ENCODE data around the gene RHOT1.
"Not testable (repeated sequence)": the region's sequence is repeated elsewhere in the genome, so short reads cannot be mapped to it uniquely, and the experiment has no call there.

The RHOT1 gene

DNA sequence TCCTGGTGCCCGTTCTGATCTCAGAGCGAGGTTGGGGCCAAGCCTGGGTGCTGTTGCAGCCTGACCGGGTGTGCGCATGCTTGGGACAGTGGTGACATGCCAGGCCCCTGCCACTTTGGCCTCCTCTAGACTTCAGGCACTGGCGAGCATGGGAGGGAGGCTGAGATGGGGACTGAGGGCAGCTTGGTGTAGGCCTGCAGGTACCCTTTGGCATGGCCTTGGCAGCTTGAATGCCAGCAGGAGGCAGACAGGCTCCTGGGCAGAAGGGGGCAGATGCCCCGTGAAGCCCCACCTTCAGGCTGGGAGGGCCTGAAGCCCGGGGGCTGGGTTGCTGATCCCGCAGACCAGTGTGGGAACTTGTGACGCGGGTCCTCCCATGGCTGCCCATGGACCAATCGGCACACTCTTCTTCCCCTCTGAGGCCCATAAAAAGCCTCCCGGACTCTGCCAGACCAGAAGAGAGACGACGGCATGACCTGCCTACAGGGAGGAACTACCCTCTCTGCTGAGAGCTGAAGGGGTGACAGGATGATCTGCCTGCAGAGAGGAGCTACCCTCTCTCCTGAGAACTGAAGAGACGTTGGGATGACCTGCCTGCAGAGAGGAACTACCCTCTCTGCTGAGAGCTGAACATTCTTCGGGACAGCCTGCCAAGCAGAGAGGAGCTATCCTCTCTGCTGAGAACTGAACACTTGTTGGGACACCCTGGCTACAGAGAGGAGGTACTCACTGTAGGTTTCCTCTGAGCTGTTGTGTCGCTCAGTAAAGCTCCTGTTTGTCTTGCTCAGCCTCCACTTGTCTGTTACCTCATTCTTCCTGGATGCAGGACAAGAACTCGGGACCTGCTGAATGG, 17.5 kb downstream of the RHOT1 start:
- DNase-seq (ENCODE audit: low read depth), result no peak

DNA sequence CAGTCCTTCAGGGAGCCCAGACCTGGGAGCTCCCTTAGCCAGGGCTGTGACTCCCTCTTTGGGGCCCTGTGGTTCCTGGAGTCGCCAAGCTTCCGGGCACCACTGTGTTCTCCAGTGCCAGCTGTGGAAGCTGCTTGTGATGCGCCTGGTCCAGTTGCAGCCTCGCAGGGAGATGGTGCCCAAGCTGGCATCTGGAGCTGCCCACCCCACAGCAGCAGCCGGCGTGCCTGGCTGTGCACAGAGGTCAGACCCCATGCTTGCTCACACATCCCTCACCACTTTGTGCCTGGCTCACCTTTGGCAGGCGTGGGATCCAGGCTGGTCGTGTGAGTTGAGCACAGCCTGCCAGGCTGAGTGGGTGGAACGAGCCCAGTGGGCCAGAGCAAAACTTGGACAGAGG, 18.2 kb downstream of the RHOT1 start:
- no peak for DNase-seq (ENCODE audit: low read depth)

DNA sequence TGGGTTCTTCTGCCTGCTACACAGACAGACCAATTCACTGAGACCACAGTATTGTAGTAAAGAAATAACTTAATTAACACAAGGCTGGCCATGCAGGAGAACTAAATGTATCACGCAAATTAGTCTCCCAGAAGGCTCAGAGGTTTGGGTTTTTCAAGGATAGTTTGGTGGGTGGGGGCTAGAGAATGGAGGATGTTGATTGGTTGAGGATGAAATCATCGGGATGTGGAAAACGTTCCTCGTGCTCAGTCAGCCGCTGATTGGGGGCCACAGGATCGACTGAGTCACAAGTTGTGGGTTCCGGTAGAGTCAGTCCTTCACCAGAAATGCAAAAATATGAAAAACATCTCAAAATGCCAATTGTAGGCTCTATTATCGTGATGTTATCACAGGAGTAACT, 18.7 kb downstream of the RHOT1 start:
- DNase-seq (ENCODE audit: low read depth), result no peak

DNA sequence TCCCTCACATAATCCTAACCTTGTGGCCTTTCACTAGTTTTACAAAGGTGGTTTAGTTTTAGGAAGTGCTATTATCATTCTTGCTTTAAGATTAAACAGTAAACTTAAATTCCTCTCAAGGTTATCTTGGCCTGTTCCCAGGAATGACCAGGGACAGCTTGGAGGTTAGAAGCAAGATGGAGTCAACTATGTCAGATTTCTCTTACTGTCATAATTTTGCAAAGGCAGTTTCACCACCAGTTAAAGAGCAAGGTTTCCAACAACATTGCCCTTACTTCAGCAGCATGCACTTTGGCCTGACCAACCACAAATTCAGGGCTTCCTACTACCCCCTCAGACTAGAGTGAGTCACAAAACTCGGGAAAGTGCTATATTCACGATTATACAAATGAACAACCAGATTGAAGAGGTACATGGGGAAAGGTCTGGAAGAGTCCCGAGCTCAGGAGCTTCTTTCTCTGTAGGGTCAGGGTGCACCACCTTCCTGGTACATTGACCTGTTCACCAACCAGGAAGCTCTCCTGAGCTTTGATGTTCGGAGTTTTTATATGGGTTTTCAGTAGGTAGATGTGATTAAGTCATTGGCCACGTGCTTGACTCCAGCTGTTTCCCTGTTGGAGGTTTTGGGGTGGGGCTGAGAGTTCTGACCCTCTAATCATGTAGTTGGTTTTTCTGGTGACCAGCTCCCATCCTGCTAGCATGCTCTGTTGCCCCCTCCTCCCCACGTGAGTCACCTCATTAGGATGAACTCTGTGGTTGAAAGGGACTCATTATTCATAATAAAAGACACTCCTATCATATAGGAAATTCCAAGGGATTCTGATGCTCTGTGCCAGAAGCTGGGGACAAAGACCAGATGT, 19.4 kb downstream of the RHOT1 start:
- no peak for DNase-seq (ENCODE audit: low read depth)

DNA sequence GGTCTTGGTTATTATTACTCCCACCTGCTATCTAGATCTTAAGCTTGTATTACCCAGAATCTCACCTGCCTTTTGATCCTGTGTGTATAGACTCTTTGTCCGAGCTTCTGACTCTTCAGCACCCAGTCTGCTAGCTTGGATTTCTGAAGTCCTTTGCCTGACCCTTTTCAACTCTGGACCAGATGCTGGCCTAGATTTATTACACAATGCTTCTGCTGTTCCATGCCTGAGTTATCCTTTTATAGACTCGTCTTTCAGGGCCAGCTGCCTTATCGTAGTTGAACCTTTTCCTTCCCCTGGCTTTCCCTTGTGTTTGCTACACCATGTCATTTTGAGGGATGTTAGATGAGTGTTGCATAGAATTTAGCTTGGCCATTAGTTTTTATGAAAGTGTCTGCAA, 32.6 kb downstream of the RHOT1 start:
- no peak for DNase-seq (ENCODE audit: low read depth)

DNA sequence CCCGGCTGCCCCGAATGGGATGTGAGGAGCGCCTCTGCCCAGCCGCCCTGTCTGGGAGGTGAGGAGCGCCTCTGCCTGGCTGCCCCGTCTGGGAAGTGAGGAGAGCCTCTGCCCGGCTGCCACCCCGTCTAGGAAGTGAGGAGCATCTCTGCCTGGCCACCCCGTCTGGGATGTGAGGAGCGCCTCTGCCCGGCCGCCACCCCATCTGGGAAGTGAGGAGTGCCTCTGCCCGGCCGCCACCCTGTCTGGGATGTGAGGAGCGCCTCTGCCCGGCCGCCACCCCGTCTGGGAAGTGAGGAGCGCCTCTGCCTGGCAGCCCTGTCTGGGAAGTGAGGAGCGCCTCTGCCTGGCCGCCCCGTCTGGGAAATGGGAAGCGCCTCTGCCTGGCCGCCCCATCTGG, 36.4 kb downstream of the RHOT1 start:
- not testable (repeated sequence) for DNase-seq (ENCODE audit: low read depth)

DNA sequence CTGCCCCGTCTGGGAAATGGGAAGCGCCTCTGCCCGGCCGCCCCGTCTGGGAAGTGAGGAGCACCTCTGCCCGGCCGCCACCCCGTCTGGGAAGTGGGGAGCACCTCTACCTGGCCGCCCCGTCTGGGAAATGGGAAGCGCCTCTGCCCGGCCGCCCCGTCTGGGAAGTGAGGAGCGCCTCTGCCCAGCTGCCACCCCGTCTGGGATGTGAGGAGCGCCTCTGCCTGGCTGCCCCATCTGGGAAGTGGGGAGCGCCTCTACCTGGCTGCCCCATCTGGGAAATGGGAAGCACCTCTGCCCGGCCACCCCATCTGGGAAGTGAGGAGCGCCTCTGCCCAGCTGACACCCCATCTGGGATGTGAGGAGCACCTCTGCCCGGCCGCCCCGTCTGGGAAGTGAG, 36.8 kb downstream of the RHOT1 start:
- not testable (repeated sequence) for DNase-seq (ENCODE audit: low read depth)

DNA sequence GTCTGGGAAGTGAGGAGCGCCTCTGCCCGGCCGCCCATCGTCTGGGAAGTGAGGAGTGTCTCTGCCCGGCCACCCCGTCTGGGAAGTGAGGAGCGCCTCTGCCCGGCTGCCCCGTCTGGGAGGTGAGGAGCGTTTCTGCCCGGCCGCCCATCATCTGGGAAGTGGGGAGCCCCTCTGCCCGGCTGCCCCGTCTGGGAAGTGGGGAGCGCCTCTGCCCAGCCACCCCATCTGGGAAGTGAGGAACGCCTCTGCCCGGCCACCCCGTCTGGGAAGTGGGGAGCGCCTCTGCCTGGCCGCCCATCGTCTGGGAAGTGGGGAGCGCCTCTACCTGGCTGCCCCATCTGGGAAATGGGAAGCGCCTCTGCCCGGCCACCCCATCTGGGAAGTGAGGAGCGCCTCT, 37.2 kb downstream of the RHOT1 start:
- DNase-seq (ENCODE audit: low read depth), result not testable (repeated sequence)

DNA sequence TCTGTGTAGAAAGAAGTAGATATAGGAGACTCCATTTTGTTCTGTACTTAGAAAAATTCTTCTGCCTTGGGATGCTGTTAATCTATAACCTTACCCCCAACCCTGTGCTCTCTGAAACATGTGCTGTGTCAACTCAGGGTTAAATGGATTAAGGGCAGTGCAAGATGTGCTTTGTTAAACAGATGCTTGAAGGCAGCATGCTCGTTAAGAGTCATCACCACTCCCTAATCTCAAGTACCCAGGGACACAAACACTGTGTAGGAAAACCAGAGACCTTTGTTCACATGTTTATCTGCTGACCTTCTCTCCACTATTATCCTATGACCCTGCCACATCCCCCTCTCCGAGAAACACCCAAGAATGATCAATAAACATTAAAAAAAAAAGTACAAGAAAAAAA, 38.0 kb downstream of the RHOT1 start:
- not testable (repeated sequence) for DNase-seq (ENCODE audit: low read depth)

DNA sequence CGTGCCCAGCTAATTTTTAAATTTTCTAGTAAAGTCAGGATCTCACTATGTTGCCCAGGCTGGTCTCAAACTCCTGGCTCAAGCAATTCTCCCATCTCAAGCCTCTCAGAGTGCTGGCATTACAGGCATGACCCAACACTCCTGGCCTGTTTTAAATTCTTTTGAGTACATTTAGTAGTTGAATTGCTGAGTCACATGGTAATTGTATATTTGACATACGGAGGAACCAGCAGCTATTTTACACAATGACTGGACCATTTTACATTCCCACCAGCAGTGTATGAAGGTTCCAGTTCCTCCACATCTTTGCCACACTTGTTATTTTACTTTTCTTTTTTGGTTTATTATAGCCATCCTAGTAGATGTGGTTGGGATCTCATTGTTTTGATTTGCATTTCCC, 43.6 kb downstream of the RHOT1 start:
- DNase-seq (ENCODE audit: low read depth), result no peak

DNA sequence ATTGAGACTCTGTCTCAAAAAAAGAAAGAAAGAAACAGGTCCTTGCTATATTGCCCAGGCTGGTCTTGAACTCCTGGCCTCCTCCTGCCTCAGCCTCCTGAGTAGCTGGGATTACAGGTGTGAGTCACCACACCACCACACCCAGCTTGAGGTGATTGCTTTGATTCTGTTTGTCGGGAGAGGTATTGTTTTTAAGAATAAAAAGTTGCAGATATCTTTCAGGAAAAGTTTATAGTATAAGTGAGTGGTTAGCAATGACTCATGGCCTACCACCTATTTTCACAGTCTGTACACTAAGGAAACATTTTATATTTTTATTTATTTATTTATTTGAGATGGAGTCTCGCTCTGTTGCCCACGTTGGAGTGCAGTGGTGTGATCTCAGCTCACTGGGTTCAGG, 45.0 kb downstream of the RHOT1 start:
- no peak for DNase-seq (ENCODE audit: low read depth)

DNA sequence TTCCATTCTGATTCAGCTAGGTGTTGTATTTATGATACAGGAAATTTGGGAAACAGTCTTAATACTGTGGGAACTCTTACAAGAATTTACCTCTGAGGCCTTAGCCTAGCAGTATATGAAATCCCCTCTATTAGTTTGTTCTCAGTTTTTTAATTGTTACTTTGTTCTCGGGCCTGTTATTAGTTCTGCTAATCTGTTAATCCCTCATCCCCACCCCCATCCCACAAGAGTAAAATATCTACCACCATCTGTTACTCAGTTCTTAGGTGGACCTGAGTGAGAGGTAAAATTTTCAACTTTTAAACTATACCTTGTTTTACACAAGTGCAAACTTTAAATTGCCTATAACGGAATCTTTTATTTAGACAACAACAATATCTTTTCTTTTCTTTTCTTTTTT, 47.0 kb downstream of the RHOT1 start:
- DNase-seq (ENCODE audit: low read depth), result no peak

DNA sequence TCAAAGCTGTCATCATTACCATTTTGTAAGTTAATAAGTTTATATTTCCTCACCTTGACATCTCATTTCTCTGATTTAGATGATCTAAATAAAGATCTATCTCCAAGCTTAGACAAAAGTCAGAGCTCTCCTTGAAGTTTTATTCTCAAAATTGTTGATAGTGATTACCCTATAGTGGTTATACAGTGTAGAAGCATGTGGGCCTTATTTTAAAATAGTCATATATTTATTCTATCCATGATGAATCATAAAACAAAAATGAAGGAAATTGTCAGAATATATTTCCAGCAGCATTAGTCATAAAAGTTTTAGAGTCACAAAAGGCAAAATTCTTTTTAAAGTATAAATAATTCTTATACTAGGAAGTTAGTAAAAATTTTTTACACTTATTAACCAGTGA, 49.0 kb downstream of the RHOT1 start:
- no peak for DNase-seq (ENCODE audit: low read depth)

DNA sequence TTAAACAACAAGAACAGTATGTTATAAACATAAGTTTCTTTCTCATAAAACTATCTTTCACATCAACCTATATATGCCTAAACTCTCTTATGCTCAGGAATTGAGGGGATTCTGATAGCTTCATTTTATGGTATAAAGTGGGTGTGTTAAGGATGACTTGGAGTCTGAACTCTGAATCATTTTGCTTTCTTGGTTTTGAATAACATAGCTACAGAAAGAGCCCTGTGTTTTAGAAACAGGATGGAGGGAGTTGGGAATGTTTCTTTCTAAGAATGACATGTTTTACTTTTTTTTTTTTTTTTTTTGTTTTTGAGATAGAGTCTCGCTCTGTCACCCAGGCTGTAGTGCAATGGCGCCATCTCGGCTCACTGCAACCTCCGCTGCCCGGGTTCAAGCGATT, 50.1 kb downstream of the RHOT1 start:
- DNase-seq (ENCODE audit: low read depth), result no peak

DNA sequence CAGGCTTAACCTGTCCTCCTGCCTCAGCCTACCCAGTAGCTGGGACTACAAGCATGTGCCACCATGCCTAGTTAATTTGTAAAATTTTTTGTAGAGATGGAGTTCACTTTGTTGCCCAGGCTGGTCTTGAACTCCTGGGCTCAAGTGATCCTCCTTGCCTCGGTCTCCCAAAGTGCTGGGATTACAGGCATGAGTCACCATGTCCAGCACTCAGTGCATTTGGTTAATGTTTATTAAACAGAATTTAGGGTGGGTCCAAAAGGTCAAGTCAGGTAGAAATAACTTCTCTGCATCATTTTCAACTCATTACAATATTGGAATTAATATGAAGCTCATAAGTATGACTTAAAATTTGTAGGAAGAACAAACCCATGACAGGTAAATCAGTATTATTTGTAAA, 55.7 kb downstream of the RHOT1 start:
- DNase-seq (ENCODE audit: low read depth), result no peak

DNA sequence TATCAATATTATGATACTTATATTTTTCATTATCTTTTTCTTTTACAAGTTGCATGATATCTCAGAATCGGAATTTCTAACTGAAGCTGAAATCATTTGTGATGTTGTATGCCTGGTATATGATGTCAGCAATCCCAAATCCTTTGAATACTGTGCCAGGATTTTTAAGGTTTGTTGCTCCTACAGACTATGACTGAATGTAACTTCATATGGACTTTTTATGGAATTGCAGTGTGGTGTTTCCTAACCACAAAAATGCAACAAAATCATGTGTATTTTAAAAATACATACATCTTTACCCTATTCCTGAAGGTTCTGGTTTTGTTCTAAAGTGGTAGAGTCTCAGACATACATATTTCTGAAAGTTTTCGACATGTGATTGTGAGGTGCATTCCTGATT, 64.6 kb downstream of the RHOT1 start:
- DNase-seq (ENCODE audit: low read depth), result no peak

DNA sequence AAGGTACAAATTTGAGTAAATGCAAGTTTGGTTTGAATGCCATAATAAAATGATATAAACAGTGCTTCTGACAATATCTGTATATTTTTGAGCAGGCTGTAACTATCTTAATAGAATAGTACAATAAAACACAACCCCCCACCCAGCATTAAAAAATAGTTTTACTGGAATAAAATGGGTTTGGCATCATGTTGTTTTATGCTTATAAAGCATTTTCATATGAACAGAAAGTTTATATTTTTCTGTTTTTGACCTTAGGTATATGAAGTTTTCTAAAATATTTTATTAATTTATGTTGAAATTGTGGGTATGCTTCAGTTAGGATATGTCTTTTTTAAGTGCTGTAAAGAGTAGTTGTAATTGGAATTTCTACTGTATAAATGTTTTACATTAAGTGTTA, 66.1 kb downstream of the RHOT1 start:
- no peak for DNase-seq (ENCODE audit: low read depth)

DNA sequence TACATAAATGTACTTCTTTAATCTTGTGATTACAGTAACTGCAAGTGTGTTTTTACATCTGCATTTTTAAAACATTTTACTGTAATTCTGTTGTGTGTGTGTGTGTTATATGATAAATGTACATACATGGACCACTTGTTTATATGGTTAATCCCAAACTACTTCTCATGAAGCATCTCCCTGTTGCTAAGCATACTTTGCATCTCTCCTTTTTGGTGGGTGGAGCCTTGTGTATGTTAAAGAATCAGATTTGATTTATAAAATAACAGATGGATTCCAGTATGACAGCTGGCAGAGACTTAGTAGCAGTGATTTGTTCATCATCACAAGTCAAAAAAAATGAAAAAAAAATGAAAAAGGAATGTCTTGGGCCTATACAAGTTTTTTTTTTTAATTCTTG, 67.3 kb downstream of the RHOT1 start:
- no peak for DNase-seq (ENCODE audit: low read depth)

DNA sequence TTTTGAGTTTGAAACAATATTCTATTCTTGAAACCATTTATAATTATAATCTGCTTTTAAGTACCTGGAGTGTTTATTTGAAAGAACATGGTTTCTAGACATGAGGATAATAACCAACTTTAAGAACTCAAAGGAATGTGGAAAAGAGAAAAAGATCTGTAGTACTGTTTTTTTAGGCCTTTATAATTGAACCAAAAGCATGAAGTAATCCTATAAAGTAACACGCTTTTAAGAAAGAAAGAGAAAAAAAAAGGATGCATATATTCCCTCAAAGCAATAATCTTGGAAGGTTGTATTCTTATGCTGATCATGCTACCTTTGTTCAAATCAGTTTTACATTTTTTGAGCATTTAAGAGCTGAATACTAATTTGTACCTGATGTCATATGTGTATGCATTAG, 69.4 kb downstream of the RHOT1 start:
- DNase-seq (ENCODE audit: low read depth), result no peak

DNA sequence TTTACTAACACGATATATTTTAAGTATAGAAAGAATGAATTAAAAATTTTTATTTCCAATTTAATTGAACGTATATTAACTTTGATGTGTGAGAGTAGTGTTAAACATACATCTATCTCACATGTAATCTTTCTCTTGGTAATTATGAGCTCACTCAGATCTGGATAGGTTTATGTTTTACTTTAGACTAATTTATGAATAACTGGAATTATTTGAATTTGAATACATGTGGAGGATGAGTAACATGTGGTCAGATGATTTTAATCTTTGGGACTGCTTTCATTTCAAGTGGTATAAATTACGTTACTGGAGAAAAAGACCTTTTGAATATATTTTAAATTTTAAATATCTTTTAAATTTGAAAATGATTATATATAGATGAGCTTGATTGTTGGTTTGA, 73.4 kb downstream of the RHOT1 start:
- DNase-seq (ENCODE audit: low read depth), result no peak

DNA sequence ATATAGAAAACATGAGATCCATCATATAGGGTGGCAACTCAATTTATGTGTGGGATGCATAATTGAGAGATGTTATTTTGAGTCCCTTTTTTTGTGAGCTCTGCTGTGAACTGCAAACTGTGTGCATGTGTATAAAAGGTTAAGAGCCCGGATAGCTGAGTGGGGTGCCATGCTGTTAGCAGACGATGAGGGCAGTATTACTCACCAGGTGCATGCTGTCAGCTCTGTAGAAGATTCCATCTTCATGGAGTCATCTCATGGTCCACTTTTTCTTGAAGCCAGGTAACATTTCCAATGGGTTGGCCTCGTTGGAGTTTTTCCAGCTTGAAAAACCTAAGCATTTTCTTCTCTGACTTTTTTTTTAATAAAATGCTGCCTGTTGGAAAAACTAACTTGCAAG, 80.3 kb downstream of the RHOT1 start:
- DNase-seq (ENCODE audit: low read depth), result no peak

DNA sequence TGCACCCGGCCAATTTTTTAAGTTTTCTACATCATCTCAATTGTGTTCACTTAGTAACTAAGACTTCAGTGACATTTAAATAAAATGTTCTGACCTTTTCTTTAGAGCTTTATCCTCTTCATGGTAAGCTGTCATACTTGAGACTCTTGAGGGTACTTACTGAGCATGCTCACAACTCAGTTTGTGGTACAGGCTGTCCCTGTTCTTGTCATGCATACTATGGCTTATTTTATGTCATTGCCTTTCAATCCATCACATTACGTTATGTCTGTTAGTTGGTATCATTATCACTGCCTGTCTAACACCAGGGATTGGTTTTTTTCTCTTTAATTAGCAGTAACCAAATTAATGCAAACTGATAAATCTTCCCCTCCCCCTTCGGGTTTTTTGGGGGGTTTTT, 81.4 kb downstream of the RHOT1 start:
- DNase-seq (ENCODE audit: low read depth), result no peak

DNA sequence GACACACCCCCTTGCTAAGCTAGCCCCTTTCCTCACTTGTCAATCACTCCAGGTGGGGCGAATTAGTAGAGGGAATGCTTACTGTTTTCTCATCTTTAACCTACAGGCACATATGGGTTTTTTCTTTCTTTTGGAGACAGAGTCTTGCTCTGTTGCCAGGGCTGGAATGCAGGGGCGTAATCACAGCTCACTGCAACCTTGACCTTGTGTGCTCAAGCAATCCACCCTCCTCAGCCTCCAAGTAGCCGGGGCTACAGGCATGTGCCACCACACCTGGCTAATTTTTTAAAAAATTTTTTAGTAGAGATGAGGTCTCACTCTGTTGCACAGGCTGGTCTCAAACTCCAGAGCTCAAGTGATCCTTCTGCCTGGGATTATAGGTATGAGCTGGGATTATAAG, 84.6 kb downstream of the RHOT1 start:
- no peak for DNase-seq (ENCODE audit: low read depth)
